Right hindlimb (tissue), 1 donor: ENCODE results near the gene UBE3A.
"Not testable (repeated sequence)": the region's sequence is repeated elsewhere in the genome, so short reads cannot be mapped to it uniquely, and the experiment has no call there.

Experiments
- DNase-seq: peaks from one replicate; pipeline ENCODE4 v3.0.0-alpha.2; 2018

Gene UBE3A

DNA sequence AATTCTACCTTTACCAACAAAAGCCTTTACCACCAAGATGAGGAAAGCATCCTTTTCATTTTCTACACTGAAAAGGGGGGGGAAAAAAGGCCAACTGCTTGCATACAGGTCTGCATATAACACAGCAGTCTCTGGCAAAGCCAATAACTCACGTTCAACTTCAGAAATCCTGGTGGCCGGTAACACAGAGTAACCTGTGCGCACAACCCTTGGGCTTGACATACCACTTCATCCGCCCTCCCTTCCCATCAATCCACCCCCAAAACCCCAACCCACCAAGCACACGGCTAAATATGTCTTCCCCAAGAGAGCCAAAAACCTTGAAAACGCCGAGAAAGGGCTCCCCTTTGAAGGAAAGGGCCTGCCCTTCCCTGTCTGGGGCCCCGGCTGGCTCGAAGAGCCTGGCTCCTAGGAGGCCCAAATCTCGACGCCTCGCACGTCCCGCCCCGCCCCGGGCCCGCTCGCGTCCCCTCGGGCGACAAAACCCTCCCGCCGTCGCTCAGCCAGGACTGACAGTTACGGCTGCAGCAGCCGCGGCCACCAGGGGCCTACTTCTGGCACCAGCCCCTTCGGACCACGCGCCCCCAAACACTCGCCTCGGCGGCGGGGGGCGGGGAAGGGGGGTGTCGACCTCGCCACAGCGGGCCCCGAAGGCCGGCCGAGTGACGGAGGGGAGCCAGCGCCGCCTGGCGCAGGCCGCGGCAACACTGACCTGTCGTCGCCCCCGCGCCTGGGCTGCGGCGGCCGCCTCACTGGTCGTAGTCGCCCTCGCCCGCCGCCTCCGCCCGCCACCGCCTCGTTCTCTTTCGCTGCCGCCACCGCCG lies 835 bp downstream of the UBE3A start:
- DNase-seq: peak; percentile 79

DNA sequence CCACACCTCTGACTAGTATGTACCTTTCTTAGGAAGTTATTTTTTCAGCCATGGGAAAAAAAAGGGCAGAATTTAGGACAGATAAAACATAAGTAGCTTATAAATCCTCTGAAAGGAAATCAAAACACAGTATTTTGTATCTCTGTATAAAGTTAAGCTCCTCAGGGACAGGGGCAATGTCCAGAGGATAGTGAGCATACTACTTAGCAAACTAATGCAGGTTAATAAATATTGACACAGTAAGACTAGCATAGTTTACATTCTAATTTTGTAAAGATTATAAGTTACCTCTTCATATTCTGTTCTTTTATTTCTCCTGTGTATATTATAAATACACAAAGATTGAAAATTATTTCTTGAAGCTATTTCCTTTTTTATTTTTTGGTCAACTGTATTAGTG lies 2.1 kb downstream of the UBE3A start:
- DNase-seq: no peak

DNA sequence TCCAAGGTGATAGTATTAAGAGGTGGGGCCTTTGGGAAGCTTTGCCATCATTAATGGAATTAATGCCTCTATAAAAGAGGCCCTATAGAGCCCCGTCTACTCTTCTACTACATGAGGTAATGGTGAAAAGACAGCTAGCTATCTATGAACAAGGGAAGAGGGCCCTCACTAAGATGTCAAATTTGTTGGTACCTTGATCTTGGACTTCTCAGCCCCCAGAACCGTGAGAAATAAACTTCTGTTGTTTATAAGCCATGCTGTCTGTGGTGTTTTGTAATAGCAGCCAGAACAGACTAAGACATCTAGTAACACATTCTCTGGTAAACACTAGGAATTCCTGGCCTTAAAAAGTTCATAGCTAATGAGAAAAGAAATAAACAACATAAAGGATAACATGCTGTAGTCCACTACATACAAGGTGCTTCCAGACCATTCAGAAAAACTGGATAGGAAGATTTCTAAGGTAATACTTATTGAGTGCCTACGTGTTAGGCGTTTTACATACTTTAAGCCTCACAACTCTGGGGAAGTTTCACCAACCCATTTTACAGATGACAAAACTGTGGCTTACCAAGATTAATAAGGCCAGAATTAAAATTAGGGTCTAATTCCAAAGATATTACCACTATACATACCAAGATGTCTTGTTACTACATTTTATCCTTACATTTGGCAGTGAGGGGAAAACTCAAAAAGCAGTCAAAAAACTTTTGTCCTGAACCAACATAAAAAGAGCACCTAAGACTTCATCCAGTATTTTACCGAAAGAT lies 3.2 kb downstream of the UBE3A start:
- no peak for DNase-seq

DNA sequence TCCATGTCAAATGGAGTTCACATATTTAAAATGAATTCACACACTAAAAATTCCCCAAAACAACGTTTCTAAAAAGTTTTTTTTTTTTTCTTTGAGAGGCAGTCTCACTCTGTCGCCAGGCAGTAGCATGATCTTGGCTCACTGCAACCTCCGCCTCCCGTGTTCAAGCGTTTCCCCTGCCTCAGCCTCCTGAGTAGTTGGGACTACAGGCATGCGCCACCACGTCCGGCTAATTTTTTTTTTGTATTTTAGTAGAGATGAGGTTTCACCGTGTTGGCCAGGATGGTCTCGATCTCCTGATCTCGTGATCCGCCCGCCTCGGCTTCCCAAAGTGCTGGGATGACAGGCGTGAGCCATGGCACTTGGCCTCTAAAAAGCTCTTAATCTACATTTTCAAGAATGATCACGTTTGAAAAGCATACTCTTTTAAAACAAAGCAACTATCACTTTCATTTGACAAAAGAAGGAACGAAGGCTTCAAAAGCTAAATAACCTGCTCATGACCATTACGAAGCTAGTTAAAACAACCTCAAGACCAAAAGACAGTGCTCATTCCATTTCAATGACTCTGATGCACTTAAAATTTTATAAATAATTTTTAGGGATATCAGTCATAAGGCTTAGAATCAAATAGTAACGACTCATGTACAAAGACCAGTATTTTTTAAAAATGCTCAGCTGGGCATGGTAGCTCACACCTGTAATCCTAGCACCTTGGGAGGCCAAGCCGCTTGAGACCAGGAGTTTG lies 5.5 kb downstream of the UBE3A start:
- no peak for DNase-seq

DNA sequence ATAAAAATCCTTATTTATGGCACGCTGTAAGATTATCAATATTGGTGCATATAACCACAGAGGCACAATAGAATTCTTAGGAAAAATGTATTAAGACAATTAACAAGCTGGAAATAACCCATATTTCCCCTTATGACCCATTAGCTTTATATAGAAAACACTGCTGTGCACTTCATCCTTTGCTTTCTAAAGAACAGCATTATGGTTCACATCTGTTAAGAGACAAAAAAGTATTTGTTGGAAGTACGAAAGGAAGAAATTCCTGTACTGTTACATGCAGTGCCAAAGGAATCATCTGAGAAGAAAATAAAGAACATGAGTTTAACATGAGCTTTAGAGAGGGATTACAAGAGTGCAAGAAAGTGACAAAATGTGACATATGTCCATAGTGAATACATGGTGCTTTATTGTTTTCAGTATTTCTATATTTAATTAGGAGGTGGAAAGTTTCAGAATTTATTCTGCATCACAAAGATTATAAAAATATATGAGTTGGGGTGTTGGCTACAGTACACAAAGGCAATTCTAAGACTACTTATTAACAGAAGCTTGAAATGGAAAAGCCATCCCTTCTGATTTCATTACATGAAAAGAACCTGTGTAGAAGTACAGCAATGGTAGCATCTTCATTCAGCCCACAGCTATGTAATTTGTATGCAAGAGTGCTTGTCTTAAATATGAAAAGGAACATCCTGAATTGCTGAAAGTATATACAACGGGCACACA lies 6.8 kb downstream of the UBE3A start:
- no peak for DNase-seq

DNA sequence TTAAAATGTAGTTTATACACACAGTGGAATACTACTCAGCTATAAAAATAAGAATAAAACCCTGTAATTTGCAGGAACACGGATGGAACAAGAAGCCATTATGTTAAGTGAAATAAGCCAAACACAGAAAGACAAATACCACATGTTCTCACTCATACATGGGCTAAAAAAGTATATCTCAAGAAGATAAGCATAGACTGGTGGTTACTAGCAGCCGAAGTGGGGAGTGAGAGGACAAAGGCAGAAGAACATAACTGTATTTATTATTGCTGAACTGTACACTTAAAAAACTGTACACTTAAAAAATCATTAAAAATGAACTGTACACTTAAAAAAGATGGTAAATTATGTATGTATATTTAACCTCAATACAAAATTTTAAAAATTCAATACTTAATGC lies 11.0 kb downstream of the UBE3A start:
- DNase-seq: no peak

DNA sequence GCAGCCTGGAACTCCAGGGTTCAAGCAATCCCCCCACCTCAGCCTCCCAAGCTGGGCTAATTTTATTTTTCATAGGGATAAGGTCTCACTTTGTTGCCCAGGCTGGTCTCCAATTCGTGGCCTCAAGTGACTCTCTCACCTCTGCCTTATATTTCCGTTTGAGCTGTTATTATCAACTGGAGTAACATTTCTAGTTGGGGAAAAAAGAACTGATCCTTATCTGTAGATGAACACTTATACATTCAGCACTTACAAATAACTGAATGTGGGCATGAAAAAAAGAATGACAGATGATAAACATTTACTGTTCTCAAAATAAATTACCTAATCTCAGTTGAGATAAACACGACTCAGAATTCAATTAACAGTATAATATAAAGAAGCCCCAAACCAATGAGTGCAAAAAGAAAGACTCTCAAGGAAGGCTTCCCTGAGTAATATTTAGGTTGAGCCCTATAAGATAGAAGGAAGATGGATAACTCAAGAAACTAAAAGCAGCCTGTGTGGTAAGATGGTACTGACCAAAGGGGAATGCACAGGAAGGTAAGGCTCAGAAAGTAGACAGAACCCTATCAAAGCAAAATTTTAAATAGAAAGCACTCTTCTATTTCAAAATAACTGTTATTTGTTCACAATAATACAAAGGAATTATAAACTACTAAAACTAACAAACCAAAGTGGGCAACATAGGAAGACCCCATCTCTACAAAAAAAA lies 11.8 kb downstream of the UBE3A start:
- DNase-seq: no peak

DNA sequence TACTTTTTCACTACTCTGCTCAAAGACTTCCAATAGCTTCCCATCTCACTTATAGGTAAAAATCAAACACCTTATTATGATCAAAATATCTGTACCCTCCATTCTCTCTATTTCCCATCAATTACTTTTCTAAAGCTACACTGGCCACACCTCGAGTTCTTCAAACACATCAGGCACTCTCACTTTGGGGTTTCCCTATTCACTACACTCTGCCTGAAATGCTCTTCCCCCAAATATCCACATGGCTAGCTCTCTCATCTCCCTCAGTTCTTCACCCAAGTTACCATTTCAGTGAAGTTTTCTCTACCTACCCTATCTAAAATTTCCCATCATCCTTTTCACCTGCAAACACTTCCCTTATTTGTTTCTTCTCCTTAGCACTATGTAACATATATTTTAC lies 14.8 kb downstream of the UBE3A start:
- DNase-seq: no peak

DNA sequence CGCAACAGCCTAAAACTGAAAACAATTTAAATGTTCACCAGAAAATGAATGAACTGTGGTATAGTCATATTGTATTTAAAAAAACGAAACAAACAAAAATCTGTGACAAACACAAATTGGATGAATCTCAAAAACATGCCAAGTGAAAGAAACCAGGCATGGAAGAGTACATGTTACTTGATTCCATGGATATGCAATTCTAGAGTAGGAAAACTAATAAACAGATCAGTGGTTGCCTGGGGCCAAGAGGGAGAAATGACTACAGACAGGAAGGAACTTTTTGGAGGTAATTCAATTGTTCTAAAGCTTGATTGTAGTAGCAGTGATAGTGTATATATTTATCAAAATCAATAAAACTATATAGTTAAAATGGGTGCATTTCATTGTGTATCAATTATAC lies 16.8 kb downstream of the UBE3A start:
- DNase-seq: no peak

DNA sequence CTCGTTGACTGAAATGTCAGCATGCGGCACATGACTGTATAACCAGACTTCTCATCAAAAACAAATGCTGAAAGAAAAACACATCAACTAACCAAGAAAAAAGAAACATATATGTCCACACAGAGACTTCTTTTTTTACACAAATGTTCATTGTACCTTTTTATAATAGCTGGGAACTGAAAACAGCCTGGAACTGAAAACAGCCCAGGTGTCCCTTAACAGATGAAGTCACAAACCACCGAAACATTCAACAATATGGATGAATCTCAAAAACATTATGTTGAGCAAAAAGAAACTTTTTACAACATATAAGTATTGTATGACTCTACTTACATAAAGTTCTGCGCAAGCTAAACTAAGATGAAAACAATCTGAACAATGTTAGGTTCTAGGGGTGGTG lies 20.6 kb downstream of the UBE3A start:
- no peak for DNase-seq

DNA sequence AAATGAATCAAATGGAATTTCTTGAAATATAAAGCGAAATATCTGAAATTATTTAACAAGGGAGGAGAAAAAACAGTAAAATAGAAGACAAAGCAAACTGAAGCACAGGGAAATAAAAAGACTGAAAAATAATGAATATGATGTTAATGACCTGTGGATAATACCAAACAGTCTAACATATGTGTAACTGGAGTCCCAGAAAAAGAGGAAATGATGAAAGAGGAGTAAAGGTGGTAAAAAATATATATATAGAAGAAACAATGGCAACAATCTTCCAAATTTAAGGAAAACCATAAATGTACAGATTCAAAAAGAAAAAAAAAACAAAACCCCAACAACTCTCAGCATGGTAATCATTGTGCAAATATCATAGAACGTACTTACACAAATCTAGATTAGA lies 21.2 kb downstream of the UBE3A start:
- no peak for DNase-seq

DNA sequence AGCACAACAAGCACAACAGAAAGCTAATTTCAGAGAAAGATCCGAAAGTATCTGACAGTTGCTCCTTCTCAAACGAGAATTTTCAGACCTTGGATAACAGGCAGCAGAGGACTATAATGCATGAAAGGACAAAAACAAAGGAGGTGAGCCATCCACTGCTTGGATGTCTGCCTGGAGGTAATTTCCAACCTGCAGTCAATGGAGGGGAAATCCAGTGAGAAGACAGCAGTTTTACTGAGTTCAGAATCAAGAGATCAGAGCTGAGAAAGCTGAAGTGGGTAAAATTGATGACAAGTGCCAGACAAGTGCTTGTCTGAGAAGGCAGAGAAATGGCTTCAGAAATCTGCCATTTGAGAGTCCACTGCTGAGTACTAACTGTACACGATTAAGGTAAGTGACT lies 22.1 kb downstream of the UBE3A start:
- no peak for DNase-seq

DNA sequence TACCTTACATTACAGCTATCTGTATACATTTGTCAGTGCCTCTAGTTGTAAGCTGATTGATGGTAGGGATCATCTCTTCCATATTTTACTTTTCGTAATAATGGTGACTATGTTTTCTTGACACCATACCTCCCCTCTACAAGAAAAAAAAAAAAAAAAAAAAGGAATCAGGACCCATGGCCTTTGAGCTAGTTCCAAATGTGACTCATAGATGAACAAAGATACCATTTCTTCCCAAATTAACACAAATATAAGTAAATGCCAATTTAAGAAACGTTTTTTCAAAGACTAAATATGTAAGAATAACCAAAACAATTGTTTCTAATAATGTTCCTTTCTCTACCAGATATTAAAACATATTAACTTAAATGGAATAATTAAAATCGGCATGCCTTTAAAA lies 23.1 kb downstream of the UBE3A start:
- no peak for DNase-seq

DNA sequence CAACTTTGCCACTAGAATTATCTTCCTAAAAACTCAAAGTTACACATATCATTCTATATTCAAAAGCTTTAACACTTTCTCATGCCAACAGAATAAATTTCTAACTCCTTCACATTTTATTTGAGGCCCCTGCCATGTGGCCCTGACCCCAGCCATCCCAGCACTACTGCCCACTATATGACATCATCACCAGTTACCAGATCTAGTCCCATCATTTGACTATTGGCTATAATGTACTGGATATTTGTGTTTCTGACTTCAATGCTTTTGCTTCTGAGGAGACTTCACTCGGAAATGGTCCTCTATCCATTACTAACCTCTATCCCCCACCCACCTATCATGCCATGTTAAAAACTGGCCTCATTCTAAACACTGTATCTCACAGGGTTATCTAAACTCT lies 23.6 kb downstream of the UBE3A start:
- DNase-seq: no peak

DNA sequence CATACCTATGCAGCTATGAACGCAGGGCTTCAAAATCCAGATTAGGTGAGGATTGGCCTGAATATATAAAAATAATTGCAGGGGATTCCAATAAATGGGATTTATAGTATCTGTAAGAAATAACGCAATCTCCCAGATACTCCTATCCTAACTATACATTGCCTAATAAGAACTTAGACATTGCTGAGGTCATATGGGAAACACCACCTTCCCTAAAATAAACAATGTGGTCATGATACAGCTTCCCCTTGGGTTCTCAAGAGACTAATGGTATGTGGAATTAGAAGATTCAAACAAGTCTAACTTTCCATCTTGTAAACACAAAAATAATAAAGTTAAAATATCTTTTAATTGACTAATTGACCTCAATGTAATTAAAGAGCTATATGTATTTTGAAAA lies 28.2 kb downstream of the UBE3A start:
- DNase-seq: no peak

DNA sequence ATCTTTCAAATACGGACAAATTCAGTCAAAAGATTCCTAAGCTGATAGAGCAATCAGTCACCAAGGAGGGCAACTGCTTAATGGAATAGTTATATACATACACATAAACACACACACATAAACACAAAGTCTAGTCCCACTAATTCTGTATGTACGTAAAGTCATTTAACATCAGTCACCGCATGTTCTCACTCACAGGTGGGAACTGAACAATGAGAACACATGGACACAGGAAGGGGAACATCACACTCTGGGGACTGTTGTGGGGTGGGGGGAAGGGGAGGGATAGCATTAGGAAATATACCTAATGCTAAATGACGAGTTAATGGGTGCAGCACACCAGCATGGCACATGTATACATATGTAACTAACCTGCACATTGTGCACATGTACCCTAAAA lies 29.1 kb downstream of the UBE3A start:
- DNase-seq: not testable (repeated sequence)

DNA sequence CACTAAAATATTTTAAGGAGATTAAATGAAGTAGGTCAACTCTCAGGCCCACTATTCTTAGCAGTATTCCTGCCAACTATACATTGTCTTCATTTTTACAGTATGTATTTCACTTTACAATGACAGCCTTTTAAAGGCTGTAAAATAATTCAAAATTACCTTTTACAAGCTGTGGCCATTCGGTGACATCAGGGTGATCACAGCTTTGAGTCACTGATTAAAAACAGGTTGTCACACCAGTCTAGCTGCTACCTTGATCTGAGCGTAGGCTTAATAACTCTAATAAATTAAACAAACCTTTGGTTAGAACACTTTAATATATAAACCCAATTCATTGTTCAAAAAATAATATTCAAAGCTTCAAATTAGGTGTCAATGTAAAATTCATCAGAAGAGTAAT lies 29.9 kb downstream of the UBE3A start:
- DNase-seq: no peak

DNA sequence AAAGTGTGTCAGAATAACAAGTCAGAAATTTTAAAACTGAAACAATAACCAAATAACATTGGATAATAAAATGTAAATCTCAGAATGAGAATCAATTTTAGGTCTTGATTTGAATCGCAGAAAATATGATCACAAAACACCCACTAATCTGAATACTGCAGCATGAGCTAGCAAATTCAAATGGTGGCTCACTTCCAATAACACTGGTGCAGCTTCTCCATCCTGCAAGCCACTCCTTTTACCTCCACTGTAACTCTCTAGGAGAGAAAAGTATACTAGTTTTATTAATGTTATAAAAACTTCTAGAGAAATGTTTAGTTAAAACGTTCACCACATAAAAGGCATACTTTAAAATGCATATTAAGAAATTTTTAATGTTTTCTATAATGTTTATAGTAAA lies 30.4 kb downstream of the UBE3A start:
- DNase-seq: no peak

DNA sequence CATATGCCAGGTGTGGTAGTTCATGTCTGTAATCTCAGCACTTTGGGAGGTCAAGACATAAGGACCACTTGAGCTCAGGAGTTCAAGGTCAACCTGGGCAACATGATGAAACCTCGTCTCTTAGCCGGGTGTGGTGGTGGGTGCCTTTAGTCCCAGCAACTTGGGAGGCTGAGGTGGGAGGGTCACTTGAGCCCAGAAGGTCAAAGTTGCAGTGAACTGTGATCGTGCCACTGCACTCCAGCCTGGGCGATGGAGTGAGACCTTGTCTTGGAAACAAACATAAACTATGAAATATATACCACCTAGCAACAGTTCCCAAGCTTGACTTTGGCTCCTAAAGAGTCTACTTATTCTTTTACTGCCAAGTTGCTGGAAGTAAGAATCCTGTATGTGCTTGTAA lies 30.9 kb downstream of the UBE3A start:
- no peak for DNase-seq

DNA sequence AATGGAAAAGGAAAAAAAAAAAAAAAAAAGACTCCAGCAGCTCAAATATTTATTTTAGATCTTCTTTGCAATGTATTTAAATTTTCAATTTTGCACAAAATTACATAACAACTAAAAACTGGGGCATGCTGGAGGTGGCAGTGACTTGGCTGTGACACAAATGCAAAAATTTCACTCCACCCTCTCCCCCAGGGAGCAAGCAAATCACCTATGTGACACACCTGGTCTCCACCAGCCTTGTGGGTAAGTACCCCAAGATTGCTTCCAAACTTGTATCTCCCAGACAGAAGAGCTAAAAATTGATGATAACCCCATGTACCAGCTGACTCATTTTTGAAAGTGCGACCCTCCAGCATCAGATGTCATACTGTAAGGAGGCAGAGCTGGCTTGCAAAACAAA lies 32.0 kb downstream of the UBE3A start:
- DNase-seq: no peak

DNA sequence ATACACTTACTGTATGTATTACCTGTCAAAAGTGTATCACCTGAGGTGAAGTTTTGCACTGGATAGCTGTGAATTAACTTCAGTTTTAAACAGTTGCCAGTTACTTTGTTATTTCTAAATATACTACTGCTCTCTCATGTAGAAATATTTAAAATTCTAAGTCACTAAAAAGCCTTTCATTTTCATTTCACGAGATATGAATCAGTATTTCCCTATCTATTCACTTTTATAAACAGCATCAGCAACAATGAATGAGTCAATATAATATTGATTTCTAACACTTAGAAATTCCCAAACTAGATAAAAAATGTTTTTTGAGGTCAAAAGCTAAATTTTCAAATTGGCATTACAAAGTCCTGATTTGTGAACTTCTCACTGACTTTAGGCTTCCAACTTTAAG lies 32.6 kb downstream of the UBE3A start:
- no peak for DNase-seq

DNA sequence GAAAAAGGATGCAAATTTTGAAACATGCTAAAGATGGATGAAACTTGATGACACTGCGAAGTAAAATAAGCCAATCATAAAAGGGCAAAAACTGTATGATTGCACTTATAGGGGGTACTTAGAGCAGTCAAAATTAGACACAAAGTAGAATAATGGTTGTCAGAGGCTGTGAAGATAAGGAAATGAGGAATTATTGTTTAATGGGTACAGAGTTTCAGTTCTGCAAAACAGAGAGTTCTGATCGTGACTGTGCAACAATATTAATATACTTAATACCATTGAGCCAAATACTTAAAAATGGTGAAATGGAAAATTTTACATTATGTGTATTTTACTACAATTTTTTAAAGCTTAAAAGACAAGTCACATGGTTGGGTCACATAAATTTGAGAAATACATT lies 35.1 kb downstream of the UBE3A start:
- DNase-seq: no peak
